HL-60/S4 treated with phorbol 12-myristate 13-acetate at 8.2 ng/mL for 4 days and 3 days (cell line): ENCODE measurements around the gene CBR4.
"Not testable (repeated sequence)": the region's sequence is repeated elsewhere in the genome, so short reads cannot be mapped to it uniquely, and the experiment has no call there.

Experiments
- in situ Hi-C: fragments of 300-500 bp; cut with MboI; formaldehyde crosslinking; loops from 2 replicates; pipeline ENCODE4 v1.15.0; 2022; ENCODE audit warnings: low sequenced_read_pairs

CBR4 gene

DNA sequence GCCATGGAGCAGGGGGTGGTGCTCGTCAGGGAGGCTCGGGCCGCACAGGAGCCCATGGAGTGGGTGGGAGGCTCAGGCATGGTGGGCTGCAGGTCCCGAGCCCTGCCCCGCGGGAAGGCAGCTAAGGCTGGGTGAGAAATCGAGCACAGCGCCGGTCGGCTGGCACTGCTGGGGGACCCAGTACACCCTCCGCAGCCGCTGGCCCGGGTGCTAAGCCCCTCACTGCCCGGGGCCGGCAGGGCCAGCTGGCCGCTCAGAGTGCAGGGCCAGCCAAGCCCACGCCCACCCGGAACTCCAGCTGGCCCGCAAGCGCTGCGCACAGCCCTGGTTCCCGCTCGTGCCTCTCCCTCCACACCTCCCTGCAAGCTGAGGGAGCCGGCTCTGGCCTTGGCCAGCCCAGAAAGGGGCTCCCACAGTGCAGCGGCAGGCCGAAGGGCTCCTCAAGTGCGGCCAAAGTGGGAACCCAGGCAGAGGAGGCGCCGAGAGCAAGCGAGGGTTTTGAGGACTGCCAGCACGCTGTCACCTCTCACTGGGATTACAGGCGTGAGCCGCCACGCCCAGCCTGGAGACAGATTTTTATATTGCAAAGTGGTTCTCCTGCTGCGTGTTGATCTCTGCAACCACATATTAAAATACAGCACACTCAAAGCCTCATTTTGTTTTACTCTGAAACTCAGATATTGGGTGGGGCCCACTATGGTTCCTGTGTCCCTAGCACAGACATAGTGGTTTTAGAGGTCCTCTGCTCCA is 26.0 kb upstream of the CBR4 start:
- in situ Hi-C loops: not testable (repeated sequence)

DNA sequence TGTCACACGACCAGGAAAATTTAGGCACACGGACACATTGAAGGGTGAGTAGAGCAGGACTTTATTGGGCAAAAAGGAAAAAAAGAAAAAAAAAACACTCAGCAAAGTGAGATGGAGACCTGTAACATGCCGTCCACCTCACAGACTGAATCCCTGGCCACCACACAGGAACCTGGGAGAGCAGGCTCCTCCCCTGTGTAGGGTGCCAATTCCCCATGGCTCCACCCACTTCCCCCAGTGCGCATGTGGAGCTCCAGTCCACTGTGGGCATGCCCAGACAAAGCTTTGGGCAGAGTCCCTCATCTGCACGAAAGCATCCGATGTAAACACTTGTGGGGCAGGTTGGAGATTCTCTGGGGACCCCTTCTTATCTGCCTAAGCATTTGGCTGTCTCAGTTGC is 23.6 kb upstream of the CBR4 start:
- in situ Hi-C loops: no loop called here

DNA sequence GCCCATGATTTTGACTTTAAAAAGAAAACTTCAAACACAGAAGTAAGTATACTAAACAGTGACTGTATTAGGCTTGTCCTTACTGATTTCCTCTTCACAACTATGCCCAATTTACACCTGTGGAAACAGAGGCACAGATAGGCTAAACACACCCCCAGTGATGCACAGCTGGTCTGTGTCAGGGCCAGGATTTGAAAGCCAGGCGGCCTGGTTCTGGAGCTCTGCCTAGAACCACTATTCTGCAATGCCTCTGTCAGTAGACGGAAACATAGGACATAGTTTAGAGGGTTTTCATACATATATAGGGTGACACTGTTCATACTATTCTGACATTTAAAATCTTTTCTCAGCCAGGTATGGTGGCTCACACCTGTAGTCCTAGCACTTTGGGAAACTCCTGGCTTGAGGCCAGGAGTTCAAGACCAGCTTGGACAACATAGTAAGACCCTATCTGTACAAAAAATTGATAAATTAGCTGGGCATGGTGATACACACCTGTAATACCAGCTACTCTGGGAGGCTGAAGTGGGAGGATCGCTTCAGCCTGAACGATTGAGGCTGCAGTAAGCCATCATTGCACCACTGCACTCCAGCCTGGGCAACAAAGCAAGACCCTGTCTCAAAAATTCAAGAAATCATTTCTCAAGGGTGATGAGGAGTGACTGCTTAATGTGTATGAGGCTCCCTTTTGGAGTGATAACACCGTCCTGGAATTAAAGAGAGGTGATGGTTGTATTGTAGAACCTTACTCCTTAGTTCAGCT is 23.0 kb upstream of the CBR4 start:
- in situ Hi-C loops: no loop called here

DNA sequence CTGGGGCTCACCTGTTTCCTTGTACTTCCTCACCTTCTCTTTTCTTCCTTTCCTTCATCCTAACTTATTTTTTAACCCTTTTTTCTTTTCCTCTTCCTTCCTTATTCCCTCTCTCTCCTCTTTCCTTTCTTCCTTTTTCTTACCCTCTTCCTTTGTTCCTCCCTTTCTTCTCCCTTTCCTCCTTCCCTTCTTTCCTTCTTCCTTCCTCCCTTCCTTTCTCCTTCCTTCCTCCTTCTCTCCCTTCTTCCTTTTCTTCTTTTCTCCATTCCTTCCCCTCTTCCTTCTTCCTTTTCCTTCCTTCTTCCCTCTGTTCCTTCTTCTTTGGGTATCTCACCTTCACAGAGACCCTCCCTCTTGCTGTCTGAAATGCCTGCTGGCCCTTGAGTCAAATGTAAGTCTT is 22.1 kb upstream of the CBR4 start:
- in situ Hi-C loops: no loop called here

DNA sequence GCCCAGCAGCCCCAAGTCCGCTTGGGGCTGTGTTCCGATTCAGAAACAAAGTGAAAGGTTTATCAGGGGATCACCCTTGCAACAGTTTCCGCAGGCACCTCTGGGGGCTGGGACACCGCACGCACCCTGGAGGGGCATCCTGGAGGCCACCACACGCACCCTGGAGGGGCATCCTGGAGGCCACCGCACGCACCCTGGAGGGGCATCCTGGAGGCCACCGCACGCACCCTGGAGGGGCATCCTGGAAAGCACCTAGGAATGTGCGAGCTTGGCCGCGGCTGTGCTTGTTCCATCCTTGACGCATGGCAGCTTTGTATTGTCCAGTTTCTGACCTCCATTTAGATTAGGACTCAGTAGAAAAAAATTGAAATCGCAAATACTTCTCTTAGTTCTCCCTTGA is 21.3 kb upstream of the CBR4 start:
- in situ Hi-C loops: no loop called here

DNA sequence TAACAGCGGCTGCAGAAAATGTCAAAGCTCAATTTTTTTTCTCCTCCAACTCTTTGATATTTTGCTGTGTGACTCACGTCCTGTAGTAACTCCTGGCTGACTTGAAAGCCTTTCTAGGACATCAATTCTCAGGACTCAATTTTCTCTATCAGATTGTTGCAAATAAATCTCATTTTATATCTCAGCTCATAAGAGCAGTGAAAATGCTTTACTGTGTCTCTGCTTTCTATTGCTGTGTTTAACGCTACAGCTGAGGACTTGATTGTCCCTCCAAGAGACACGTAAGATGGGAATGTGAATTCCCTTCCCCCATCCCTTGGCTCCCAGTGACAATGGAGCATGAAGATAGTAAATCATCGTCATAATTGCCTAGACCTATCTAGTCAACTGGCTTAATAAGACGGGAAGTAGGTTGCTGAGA is 20.5 kb upstream of the CBR4 start:
- in situ Hi-C loops: no loop called here

DNA sequence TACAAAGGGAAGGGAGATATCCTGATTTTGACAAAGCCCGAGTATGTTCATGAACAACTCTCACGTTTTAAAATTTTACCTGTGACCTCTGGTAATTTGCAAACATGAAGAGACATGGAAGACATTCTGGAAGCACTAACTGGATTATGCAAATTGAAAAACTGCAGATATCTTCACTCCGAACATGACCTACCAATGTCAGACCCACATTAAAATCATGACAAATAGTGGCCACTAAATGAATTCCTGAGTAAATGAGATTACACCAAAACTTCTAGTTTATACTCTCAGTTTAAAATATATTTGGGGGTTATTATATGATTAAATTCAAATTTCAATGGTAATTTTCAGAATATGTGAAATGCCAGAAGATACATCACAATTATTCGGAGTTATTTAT is 19.9 kb upstream of the CBR4 start:
- in situ Hi-C loops: no loop called here

DNA sequence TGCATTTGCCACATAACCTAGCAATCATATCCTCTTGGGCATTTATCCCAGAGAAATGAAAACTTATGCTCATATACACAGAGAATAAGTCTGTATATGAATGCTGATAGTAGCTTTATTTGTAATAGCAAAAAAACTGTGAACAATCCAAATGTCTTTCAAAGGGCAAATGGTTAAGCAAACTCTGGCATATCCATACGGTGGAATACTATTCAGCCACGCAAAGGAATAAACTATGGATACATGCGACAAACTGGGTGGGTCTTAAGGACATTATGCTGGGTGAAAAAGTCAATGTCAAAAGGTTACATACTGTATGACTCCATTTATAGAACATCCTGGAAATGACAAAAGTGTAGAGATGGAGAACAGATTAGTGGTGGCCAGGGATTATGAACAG is 17.6 kb upstream of the CBR4 start:
- in situ Hi-C loops: no loop called here

DNA sequence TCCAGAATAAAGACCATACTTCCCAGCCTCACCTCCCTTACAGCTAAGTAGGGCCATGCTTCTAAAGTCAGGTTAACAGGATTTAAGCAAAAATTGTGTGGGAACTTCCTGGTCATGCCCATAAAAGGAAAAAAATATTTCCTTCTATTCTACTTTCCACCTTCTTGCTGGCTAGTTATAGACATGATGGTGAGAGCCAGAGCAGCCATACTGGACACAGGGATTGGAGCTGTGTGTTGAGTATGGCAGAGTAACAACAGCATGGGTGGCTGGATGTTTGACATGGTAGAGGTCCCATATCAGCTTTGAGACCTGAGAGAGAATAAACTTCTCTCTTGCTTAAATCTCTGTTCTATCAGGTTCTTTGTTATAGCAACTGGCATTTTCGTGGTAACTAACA is 15.1 kb upstream of the CBR4 start:
- in situ Hi-C loops: no loop called here

DNA sequence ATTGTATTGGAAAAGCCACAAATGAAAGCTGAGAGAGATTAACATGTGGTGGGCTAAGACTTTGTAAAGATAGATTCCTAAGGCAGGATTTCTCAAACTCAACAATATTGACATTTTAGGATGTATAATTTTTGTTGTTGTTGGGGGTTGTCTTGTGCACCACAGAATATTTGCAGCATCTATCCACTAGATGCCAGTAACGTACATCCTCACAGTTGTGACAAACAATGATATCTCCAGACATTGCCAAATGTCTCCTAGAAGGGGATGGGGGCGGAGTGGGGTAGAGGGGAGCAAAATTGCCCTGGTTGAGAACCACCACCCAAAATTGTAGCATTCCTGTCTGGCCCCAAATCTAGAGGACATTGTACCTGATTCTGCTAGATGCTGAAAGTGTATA is 14.7 kb upstream of the CBR4 start:
- in situ Hi-C loops: loop anchor here (25.0 kb wide), 1 partner anchor 463 kb away; no protein-coding TSS in a partner anchor

DNA sequence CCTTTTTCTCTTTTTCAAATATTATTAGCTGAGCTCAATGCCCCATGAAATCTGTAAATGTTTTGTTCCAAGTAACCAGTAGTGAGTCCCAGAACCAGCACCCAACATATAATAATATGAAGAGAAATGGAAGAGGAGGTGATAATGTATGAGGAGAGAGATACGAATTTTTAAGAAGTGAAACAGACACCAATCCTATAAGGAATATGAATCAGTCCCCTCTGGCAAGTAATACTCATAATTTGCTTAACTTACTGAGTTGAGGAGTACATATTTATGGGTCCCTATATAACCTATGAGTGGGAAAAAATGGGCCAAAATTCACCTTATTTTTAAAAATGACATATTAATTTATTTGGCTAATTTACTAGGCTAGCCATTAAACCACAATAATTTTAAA is 8.4 kb upstream of the CBR4 start:
- in situ Hi-C loops: loop anchor here (25.0 kb wide), 1 partner anchor 469 kb away; no protein-coding TSS in a partner anchor

DNA sequence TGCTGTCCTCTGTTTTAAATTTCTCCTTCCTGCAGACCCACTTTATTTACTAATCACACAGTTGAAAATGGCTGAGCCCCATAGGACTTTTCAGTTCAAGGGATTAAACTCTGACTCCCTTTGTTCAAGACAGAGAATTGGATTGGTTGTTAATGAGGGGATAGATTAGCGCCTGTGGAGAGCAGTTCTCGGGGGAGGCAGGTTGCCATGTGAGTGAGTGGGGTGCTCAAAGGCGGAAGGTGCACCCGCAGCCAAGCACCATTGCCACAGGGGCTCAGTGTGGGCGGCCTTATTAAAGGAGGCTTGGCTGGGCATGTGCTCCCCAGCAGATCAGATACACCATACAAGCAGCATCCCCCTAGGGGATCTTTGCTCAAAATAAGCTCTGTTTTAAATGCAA is 7.9 kb upstream of the CBR4 start:
- in situ Hi-C loops: loop anchor here (25.0 kb wide), 1 partner anchor 469 kb away; no protein-coding TSS in a partner anchor

DNA sequence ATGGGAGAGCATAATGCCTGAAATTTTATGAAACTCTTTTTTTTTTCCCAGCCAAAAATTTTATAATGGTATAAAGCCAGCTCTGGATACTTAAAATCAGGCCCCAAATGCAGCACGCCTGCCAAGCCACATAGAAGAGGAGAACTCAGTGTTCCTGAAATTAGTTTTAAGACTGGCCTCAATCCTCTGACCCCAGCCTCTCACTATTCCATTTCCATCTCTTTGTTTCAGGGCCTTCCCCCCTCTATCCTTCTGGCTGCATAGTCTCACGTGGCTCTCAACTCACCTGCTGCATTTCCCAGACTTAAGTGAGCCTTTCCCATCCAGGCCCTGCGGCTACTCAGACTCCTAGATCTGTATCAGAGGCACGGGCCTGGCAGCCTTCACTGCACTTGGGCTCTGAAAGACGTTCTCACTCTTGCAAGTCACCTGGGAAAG is 5.2 kb upstream of the CBR4 start:
- in situ Hi-C loops: loop anchor here (25.0 kb wide), 1 partner anchor 472 kb away; no protein-coding TSS in a partner anchor

DNA sequence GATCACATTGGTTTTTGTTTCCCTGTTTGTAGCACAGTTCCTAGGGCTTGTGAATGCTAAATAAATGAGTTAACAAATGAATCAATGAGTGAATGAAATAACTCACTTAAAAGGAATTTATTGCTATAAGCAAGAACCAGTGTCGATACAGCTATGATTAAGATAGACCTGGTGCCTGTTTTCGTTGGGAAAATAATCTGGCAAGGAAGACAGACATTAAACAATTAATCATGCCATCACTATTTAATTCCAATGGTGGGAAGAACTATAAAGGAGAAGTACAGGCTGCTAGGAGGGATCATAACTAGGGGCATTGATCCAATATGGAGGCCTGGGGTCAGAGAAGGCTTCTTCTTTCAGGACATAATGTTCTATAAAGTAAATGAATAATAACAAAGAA is 4.5 kb upstream of the CBR4 start:
- in situ Hi-C loops: loop anchor here (25.0 kb wide), 1 partner anchor 473 kb away; no protein-coding TSS in a partner anchor

DNA sequence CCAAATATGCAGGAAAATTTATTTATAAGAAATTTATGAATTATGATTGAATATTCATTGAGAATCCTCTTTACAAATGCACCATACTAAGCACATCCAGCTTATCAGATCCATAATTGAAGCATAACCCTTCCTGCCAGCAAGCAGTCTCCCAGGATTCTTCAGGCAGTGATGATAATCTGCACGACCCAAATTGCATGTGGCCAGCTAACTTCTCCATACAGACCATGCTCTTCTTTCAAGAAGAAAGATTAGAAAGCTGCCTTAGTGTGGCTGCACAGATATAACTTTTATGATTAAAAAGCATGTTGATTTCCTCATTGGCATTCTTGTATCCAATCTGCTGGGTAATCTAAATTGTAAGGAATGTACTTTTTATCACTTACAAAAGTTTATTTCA is 3.3 kb upstream of the CBR4 start:
- in situ Hi-C loops: loop anchor here (25.0 kb wide), 1 partner anchor 474 kb away; no protein-coding TSS in a partner anchor

DNA sequence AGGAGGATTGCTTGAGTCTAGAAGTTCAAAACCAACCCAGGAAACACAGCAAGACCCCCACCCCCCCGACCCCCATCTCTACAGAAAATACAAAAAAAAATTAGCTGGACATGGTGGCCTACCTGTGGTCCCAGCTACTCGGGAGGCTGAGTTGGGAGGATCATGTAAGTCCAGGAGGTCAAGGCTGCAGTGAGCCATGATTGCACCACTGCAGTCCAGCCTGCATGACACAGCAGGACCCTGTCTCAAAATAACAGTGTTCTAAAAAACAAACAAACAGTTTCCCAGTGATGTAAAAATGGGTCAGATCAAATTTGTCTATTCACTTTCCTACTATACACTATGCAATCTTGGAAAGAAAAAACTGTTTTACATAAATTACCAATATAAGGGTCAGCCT is 2.0 kb upstream of the CBR4 start:
- in situ Hi-C loops: loop anchor here (25.0 kb wide), 1 partner anchor 475 kb away; no protein-coding TSS in a partner anchor

DNA sequence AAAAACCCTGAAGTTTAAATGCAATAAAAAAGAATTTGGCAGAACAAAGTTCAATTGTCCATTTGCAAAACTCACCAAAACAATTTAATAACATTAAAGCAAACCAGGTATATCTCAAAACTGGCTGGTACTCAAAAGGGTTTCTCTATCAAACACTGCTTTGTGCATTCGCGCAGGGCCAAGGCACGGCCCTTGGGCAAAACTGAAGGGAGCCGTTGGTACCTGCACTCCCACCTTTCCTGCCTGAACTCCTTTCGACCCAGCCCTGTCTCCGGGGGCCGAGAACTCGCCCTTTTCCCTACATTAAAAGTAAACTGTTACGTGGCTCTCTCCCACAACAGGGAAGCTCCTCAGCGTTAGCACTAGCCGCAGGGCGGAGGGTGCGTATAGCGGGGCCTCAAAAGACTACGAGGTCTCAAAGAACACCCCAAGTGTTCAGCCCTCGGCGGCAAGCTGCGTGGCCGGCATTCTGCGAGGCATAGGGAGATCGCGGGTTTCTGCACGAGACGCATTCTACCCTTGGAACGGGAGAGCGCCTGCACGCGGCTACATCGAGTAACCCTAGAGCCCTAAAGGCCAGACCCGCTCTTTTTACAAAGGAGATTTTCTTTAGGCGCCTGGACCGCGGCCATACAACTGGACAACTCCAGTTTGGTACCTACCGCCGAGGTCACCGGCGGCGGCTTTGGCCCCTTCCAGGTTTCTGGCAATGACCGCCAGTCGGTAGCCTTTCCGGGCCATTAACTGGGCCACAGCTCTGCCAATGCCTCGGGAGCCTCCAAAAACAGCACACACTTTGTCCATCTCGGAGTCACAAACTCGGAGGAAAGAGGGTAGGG is 550 bp downstream of the CBR4 start:
- in situ Hi-C loops: loop anchor here (25.0 kb wide), 1 partner anchor 478 kb away; no protein-coding TSS in a partner anchor

DNA sequence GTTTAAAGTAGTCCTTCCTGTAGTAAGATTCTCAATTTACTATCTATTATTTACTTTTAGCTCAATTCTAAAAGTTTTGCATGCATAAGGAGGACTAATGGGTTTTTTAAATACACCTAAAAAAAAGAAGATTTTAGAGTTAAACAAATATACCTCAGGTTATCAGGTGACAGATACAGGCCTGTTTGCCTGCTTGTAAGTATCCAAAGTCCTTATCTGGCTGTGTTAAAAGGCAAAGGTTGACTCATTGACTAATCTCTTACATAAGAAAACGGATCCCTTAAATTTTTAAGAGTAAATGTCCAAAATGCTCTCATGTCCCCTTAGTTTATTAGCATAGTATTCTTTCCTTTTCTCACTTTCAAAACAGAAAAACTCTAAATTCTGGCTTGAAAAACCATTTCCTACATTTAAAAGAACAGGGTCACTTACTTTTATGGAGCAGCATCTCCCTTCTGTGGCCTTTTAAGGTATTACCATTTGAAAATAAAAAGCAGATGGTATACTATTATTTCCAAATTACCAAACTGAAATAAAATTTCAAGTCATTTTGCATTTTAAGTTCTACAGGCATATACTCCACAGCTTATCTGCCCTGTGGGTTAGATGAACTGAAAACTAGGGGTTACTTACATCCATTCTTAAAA is 4.5 kb downstream of the CBR4 start:
- in situ Hi-C loops: loop anchor here (25.0 kb wide), 1 partner anchor 482 kb away; no protein-coding TSS in a partner anchor

DNA sequence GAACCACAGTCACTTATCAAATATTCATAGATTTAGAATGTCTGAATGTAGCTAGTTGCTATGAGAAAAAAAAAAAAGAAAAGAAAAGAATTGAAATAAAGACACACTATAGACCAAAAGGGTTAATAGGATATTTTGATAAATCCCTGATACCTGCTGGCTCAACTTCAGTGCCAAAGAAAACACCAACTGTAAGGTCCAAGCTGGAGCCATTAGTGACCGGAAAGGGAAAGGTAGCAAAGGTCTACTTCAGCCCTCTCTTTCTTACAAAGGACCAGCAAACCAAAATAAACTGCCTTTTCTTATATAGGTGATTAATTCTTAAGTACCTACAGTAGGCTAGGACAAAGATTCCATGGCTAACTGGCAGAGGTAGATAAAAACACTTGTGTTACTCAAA is 9.7 kb downstream of the CBR4 start:
- in situ Hi-C loops: loop anchor here (25.0 kb wide), 1 partner anchor 487 kb away; no protein-coding TSS in a partner anchor

DNA sequence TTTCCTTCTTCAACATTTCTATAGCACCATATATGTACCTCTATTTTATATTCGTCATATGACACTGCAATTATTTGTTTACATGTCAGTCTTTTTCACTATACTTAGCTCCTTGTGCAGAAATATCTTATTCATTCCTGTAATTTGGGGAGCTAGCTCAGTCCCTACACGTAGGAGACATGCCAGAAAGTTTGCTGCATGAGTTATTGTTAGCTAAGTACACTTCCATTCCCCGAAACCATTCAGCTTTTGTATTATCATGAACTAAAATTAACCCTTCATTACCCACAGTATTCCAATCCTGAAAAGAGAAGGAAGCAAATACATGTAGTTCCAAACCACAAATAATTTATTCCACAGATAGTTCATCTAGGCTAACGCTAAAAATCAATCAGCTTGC is 10.2 kb downstream of the CBR4 start:
- in situ Hi-C loops: loop anchor here (25.0 kb wide), 1 partner anchor 487 kb away; no protein-coding TSS in a partner anchor
